Neural cell (in vitro differentiated cells): ENCODE data around the gene CDH4. TPM values are rescaled to one million over a fixed set of nuclear protein-coding genes. Genes with fewer than 3 reads are reported as not detected.

Experiments
- H2AFZ ChIP-seq: fragments of 200-600, 300-800 bp; sonication (generic), shearing (Covaris generic); 2 replicates; pipeline ENCODE4 v1.6.0; 2014; ENCODE audit warnings: low read depth, mild to moderate bottlenecking, antibody characterized with exemption, low read length, moderate library complexity
- H3F3A ChIP-seq: fragments of 200-600 bp; shearing (Covaris generic); 2 replicates; pipeline ENCODE4 v1.6.1; 2016; ENCODE audit warnings: mild to moderate bottlenecking, moderate library complexity, mixed read lengths, antibody characterized with exemption, low read length; ENCODE audit not compliant: insufficient read depth, poor library complexity, severe bottlenecking
- H3K27ac ChIP-seq: fragments of 200-600, 300-800 bp; sonication (generic), shearing (Covaris generic); 2 replicates; pipeline ENCODE4 v1.5.1; 2014; ENCODE audit warnings: mild to moderate bottlenecking, low read length, moderate library complexity
- H3K27me3 ChIP-seq: fragments of 300-800, 200-600 bp; sonication (generic), shearing (Covaris generic); 2 replicates; pipeline ENCODE4 v1.6.0; 2014; ENCODE audit warnings: mild to moderate bottlenecking, low read depth, low read length, moderate library complexity; ENCODE audit not compliant: insufficient read depth
- H3K36me3 ChIP-seq: fragments of 300-800, 200-600 bp; sonication (generic), shearing (Covaris generic); 2 replicates; pipeline ENCODE4 v1.5.1; 2014; ENCODE audit warnings: mild to moderate bottlenecking, antibody characterized with exemption, low read length, moderate library complexity; ENCODE audit not compliant: insufficient read depth
- H3K4me2 ChIP-seq: fragments of 300-800, 200-600 bp; sonication (generic), shearing (Covaris generic); 2 replicates; pipeline ENCODE4 v1.6.0; 2014; ENCODE audit warnings: mild to moderate bottlenecking, low read length
- H3K4me3 ChIP-seq: fragments of 300-800, 200-600 bp; sonication (generic), shearing (Covaris generic); 2 replicates; pipeline ENCODE4 v1.5.1; 2014; ENCODE audit warnings: mild to moderate bottlenecking, low read length, moderate library complexity
- H3K79me2 ChIP-seq: fragments of 200-600 bp; shearing (Covaris generic); replicated peaks from 2 replicates; pipeline ENCODE4 v1.6.0; 2014; ENCODE audit warnings: mild to moderate bottlenecking, low read length, moderate library complexity; ENCODE audit not compliant: insufficient read depth
- H3K9ac ChIP-seq: fragments of 300-800, 200-600 bp; sonication (generic), shearing (Covaris generic); 2 replicates; pipeline ENCODE4 v1.6.1; 2016; ENCODE audit warnings: mild to moderate bottlenecking, low read length, mixed read lengths
- H3K9me2 ChIP-seq: fragments of 200-600 bp; shearing (Covaris generic); 2 replicates; pipeline ENCODE4 v1.6.1; 2016; ENCODE audit warnings: mild to moderate bottlenecking, low read length, mixed read lengths; ENCODE audit not compliant: insufficient read depth
- H3K9me3 ChIP-seq: fragments of 200-600, 300-800 bp; sonication (generic), shearing (Covaris generic); 2 replicates; pipeline ENCODE4 v1.6.1; 2016; ENCODE audit warnings: mild to moderate bottlenecking, mixed run types, low read length, moderate library complexity, mixed read lengths
- H4K20me1 ChIP-seq: fragments of 200-600 bp; shearing (Covaris generic); 2 replicates; pipeline ENCODE4 v1.6.1; 2016; ENCODE audit warnings: mild to moderate bottlenecking, mixed run types; ENCODE audit not compliant: insufficient read depth
- EZH2 ChIP-seq: fragments of 200-600, 300-800 bp; shearing (Covaris generic), sonication (generic); IDR thresholded peaks from 2 replicates; pipeline ENCODE4 v1.6.1; 2014; ENCODE audit warnings: antibody characterized with exemption, low read length, borderline replicate concordance, mild to moderate bottlenecking; ENCODE audit not compliant: insufficient read depth, poor library complexity, severe bottlenecking
- MXI1 ChIP-seq: fragments of 450-650 bp; conservative IDR thresholded peaks from 2 replicates; pipeline ENCODE4 v1.6.1; 2014; ENCODE audit warnings: antibody characterized with exemption, mild to moderate bottlenecking; ENCODE audit not compliant: poor library complexity, severe bottlenecking
- POLR2AphosphoS5 ChIP-seq: IDR thresholded peaks from 2 replicates; pipeline ENCODE4 v1.6.1; 2012
- RAD21 ChIP-seq: fragments of 450-650 bp; conservative IDR thresholded peaks from 2 replicates; pipeline ENCODE4 v1.6.1; 2014; ENCODE audit warnings: antibody characterized with exemption, mild to moderate bottlenecking, moderate library complexity
- REST ChIP-seq: IDR thresholded peaks from 2 replicates; pipeline ENCODE4 v1.6.1; 2012; ENCODE audit warnings: borderline replicate concordance
- SMC3 ChIP-seq: fragments of 450-650 bp; conservative IDR thresholded peaks from 2 replicates; pipeline ENCODE4 v1.6.1; 2014; ENCODE audit warnings: antibody characterized with exemption, mild to moderate bottlenecking, moderate library complexity; ENCODE audit not compliant: poor library complexity
- TAF1 ChIP-seq: IDR thresholded peaks from 2 replicates; pipeline ENCODE4 v1.6.1; 2012; ENCODE audit warnings: low read depth
- polyA plus RNA-seq: library from polyadenylated mRNA; depleted of rRNA; stranded (reverse); fragments of >200 nt; gene quantifications from 2 replicates; pipeline ENCODE4 v1.2.3, GENCODE V29; 2014
- TF ChIP-seq, protein P1 (sequence below): fragments of 450-650 bp; IDR thresholded peaks from 2 replicates; pipeline ENCODE4 v1.5.1; 2014; ENCODE audit warnings: antibody characterized with exemption, mild to moderate bottlenecking, moderate library complexity; ENCODE audit not compliant: poor library complexity, severe bottlenecking

Gene CDH4
- polyA plus RNA-seq, 1 donor from 2014 or later = 24.6 TPM

- Histone ChIP-seq H3F3A (no peaks in the 10 kb centered on the region), H3K79me2 (no peaks in the 10 kb centered on the region), H4K20me1 (no peaks in the 10 kb centered on the region), H3K36me3 (no peaks in the 10 kb centered on the region), H3K9me2 (no peaks in the 10 kb centered on the region), H3K9me3 (no peaks in the 10 kb centered on the region), H3K9ac (no peak overlapping the region), H3K4me3 (no peak overlapping the region), H2AFZ (no peak overlapping the region), H3K4me2 (no peak overlapping the region), H3K27ac (no peak overlapping the region), H3K27me3 (no peaks in the 10 kb centered on the region)
- TF ChIP-seq RAD21 (no peak), POLR2AphosphoS5 (no peak)
Measured at GRCh38 chr20:61508301-61509096, 256.4 kb downstream of the CDH4 start.

GRCh38 chr20:61510778-61511330, 258.8 kb downstream of the CDH4 start:
- Histone ChIP-seq H3F3A (no peaks in the 10 kb centered on the region), H3K27me3 (no peaks in the 10 kb centered on the region), H3K9ac (no peak overlapping the region), H3K9me2 (no peaks in the 10 kb centered on the region), H3K79me2 (no peaks in the 10 kb centered on the region), H3K27ac (no peak overlapping the region), H3K4me2 (no peak overlapping the region), H3K9me3 (no peaks in the 10 kb centered on the region), H2AFZ (no peak overlapping the region), H4K20me1 (no peaks in the 10 kb centered on the region), H3K4me3 (no peak overlapping the region), H3K36me3 (no peaks in the 10 kb centered on the region)
- no peak for TF ChIP-seq POLR2AphosphoS5

DNA sequence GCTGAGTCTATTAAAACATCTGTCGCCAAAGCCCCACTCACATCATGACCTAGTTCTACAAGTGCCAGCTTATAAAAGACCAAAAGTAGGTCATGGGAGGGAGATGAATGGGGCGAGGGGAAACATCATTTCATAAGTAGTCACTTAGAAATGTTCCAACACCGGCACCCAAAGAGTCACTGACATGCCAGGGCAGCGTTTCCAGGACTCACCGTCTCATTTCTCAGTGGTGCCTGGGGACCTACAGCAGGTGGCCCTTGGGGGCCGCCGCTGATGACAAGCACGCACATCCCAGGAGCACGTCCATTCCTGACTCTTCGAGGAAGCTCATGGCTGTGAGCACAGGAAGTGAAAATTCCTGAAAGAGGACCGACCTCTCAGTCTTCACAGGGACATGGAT, 260.4 kb downstream of the CDH4 start:
- no peaks in the 10 kb centered on the region for H3K36me3 ChIP-seq
- H3K9me2 ChIP-seq = no peaks in the 10 kb centered on the region
- H3F3A ChIP-seq = no peaks in the 10 kb centered on the region

More for the DNA sequence above, 260.4 kb downstream of the CDH4 start:
- H3K27me3 ChIP-seq = no peaks in the 10 kb centered on the region
- TF ChIP-seq MXI1 (no peak), TAF1 (no peak), REST (no peak), SMC3 (no peak), POLR2AphosphoS5 (no peak), RAD21 (no peak), EZH2 (no peak)
- TF ChIP-seq, protein P1, sequence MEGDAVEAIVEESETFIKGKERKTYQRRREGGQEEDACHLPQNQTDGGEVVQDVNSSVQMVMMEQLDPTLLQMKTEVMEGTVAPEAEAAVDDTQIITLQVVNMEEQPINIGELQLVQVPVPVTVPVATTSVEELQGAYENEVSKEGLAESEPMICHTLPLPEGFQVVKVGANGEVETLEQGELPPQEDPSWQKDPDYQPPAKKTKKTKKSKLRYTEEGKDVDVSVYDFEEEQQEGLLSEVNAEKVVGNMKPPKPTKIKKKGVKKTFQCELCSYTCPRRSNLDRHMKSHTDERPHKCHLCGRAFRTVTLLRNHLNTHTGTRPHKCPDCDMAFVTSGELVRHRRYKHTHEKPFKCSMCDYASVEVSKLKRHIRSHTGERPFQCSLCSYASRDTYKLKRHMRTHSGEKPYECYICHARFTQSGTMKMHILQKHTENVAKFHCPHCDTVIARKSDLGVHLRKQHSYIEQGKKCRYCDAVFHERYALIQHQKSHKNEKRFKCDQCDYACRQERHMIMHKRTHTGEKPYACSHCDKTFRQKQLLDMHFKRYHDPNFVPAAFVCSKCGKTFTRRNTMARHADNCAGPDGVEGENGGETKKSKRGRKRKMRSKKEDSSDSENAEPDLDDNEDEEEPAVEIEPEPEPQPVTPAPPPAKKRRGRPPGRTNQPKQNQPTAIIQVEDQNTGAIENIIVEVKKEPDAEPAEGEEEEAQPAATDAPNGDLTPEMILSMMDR = no peak
- H3K9ac ChIP-seq = no peak overlapping the region
- H2AFZ ChIP-seq = no peak overlapping the region
- H3K4me2 ChIP-seq = no peak overlapping the region
- no peaks in the 10 kb centered on the region for H3K79me2 ChIP-seq
- H3K9me3 ChIP-seq = no peaks in the 10 kb centered on the region
- no peaks in the 10 kb centered on the region for H4K20me1 ChIP-seq
- no peak overlapping the region for H3K4me3 ChIP-seq
- H3K27ac ChIP-seq = no peak overlapping the region
